Measurements from ENCODE around the gene PDGFD.
"Not testable (repeated sequence)": the region's sequence is repeated elsewhere in the genome, so short reads cannot be mapped to it uniquely, and the experiment has no call there.

Gene PDGFD

DNA sequence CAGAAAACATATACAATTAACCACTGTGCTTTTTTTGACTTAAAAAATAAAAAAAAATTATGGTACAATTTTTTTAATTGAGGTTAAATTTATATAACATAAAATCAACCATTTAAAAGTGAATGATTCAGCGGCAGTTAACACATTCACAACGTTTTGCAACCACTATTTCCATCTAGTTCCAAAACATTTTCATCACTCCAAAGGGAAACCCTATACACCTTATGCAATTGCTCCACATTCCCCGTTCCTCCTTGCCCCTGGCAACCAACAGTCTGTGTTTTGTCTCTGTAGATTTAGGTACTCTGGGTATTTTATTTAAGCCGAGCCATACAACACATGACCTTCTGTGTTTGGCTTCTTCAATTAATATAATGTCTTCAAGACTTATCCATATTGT, 112.2 kb downstream of the PDGFD start:
- no peak for DNase-seq

GRCh38 chr11:104049116-104049515, 114.8 kb downstream of the PDGFD start:
- no peak for DNase-seq

- not testable (repeated sequence) for DNase-seq
These were observed 117.1 kb downstream of the PDGFD start for GRCh38 chr11:104046858-104047257.

- DNase-seq: no peak
These were observed 117.6 kb downstream of the PDGFD start for GRCh38 chr11:104046331-104046730.

DNA sequence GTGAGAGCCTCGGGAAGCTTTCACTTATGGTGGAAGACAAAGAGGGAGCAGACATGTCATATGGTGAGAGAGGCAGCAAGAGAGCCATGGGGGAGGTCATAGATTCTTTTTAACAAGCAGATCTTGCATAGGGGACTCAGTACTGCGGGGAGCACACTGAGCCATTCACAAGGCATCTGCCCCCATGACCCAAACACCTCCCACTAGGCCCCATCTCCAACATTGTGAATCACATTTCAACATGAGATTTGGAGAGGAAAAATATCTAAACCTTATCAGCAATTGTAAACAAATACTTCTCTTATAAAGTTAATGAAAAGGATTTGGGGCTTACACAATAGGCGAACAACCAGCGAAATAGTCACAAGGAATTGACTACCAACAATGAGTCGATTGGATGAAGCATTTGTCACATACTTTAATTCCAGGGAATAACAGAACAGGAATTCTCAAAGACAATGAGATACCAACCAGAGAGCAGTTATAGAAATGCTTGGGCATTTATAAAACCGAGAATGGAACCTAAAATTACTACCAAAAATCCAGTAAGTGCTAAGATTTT, 120.2 kb downstream of the PDGFD start:
- DNase-seq: no peak

DNA sequence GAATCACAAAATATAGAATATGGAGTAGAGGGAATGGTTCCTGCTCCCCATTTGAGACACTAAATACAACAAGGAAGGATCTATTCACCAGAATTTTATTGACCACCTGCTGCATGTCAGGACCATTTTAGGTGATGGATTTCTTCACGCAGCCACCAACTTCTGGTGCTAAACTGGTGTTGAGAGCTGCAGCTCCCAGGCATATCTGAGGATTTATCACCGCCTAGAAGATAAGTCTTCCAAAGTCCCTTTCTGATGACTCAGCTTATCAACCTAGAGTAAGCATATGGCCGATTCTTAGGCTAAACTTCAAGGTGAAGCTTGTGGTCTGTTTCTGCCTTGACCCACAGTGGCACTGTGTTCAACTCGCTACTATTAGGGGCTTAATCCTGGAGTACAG, 120.8 kb downstream of the PDGFD start:
- DNase-seq: no peak

- DNase-seq: peak; percentile 83
These were observed 122.2 kb downstream of the PDGFD start for GRCh38 chr11:104041792-104042191.

DNA sequence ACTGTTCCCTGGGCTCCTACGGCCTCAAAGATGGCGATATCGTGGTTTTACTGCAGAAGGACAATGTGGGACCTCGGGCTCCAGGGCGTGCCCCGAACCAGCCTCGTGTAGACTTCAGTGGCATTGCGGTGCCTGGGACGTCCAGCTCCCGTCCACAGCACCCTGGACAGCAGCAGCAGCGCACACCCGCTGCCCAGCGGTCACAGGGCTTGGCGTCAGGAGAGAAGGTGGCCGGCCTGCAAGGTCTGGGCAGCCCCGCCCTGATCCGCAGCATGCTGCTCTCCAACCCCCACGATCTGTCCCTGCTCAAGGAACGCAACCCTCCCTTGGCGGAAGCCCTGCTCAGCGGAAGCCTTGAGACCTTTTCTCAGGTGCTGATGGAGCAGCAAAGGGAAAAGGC, 127.0 kb downstream of the PDGFD start:
- no peak for DNase-seq

DNA sequence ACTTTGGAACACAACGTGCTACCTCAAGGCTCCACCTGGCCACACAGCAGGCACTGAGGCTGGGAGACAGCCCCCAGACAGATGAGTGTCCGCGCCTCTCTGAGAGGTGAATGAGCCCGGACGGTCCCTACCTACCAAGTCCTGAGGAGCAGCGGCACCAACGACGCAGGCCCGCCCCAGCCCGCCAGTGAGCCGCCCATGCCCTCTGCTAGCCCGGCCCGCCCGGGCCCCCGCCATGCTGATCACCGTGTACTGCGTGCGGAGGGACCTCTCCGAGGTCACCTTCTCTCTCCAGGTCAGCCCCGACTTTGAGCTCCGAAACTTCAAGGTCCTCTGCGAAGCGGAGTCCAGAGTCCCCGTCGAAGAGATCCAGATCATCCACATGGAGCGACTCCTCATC, 127.4 kb downstream of the PDGFD start, which contains the start of gene DDI1:
Gene DDI1, plus strand, starts transcription at position 53 of the 400 bp plus-strand sequence. Its CDS starts 183 bp downstream, at position 236.
- no peak for DNase-seq

DNA sequence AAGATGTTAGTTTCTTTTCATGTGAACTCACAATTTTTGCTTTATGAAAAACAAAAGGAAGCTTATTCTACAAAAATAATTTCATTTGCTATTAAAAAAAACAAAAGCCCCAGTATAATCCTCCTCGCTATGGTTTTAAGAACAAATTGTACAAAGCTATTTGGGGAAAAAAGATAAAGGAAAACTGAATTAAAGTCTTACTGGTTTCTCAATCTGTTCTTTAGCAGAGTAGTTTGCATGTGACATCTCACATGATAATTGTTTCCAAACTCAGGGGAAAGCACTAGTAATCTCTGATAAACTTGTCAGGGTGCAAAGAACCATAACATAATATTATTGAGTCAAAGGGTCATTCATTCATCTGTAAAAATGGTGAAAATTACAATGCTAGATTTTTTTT, 130.4 kb downstream of the PDGFD start:
- no peak for DNase-seq

DNA sequence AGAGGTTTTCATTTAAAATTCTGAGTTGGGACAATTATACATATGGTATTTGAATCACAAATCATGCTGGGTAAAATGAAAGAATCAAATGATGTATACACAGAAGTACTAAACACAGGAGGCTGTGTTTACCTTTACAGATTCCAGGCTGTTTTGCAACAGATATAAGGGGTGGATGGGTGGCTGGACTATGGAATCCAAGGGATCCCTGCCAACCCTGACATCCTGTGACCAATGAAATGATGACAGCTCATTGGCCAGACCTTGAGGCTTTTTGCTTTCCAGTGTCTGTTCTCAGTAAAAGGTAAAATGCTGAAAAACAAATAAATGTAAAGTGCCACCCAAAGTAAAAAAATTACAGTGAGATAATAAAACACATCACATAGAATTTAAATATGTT, 130.8 kb downstream of the PDGFD start:
- DNase-seq: no peak

GRCh38 chr11:104028476-104029263, 135.3 kb downstream of the PDGFD start:
- no peak for DNase-seq

DNA sequence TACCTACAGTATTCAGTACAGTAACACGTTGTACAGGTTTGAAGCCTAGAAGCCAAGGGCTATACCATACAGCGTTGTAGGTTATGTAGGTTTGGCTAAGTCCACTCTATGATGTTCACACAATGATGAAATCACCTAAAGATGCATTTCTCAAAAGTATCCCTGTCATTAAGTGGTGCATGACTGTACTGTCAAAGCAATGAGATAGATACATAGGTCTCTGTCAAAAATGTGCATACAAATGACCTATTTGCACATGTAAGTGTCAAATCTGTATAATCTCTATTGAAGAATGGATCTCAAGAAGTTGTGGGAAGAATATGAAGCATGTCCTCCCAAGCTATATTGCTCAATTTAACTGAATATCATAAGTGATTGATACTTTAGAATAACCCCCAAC, 139.4 kb downstream of the PDGFD start:
- DNase-seq: no peak

GRCh38 chr11:104015649-104016415, 148.1 kb downstream of the PDGFD start:
- no peak for DNase-seq

GRCh38 chr11:104011044-104011443, 152.9 kb downstream of the PDGFD start:
- no peak for DNase-seq

DNA sequence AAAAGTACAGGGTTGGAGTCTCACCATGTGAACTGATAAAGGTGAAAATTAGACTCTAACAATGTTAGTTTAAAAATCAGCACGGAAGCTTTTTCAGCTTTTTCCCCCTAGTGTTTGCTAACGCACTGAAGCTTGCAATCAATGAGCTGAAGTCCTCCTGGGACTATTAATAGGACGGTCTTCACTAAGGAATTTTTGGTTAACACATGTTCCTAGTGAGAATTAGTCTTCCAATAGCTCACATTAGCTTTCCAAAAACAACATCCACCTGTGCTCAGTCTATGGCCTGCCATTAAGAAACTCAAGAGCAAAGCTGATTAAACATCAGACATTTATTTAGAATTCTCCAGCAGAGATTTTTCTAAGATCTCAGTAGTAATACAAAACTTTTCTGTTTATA, 154.2 kb downstream of the PDGFD start:
- DNase-seq: no peak

DNA sequence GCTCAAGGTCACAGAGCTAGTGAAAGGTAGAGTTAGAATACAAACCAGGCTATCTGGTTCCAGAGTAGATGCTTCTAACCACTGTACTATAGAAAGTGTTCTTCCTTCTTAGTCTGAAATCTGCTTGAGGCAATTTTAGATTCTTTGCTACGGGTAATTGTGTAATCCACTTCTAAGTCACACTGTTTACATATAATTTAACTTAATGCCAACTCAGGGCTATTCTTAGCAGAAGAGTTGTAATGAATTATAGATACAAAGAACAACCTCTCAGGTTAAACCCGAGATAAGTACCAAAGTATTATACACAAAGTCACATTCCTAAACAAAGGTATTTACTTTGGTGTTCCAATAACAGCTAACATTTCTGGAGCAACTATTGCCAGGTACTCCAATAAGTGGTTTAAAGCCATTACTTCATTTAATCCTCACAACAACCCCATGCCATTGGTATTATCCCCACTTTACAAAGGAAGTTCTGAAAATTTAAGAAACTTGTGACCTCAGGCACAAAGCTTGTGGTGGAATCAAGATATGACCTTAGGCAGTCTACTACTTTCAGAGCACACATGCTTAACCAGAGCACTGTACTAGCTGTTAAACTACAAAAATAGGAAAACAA, 158.6 kb downstream of the PDGFD start:
- DNase-seq: no peak

- DNase-seq: no peak
These were observed 160.5 kb downstream of the PDGFD start for GRCh38 chr11:104003491-104003890.

GRCh38 chr11:104001561-104002056, 162.3 kb downstream of the PDGFD start:
- DNase-seq: no peak

DNA sequence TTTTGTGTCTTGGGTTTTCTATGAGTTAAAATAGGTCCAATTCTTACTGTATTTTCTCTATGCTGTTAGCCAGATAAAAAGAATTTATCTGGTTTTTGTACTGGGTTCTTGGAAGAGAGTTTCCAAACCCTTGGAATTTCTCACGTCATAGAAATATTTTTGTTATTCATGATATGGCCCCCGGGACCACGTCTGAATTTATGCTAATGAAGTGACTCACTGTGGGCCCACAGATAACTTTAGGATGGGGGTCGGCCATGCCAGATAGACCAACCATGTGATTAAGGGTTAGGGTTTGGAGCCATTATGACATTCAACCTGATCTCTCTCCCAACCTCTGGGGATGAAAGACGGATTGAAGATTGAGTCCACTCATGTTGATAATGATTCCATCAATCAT, 163.1 kb downstream of the PDGFD start:
- no peak for DNase-seq

GRCh38 chr11:103998826-103999508, 165.0 kb downstream of the PDGFD start:
- no peak for DNase-seq

DNA sequence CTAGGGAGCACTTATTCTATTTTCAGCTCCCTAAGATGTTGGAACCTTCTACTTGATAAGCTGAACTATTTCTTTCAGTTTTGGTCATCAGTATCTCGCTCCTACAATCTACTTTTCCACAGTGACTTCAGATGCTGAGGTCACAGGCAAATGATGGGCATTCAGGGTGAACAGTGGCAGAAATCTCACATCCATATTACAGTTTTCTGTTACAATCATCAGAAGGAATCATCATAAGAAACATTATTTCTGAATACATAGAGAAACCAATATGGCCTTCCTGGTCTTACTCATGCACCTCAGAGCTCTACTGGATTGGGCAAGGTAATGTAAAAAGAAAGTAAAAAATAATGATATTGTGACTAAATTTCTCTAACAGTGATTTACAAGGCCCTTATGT, 166.9 kb downstream of the PDGFD start:
- no peak for DNase-seq

DNA sequence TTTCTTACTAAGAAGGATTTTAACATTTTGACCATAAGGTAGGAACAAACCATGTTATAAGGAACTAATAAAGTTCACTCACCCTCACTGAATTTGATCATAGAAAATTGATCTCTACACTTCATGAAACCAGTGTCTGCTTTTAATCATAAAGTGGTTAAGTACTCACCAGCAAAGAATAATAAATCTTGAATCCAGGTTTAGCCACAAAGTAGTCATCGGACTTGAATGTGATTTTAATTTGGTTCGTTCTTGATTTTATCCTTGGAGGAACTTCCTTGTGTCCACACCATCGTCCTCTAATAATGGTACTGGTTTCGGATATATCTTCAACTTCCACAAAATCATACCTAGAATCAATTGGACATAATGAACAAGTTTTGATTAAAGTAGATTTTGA, 168.1 kb downstream of the PDGFD start:
- no peak for DNase-seq

All from NCI-H2227 treated with DMSO at 0.1 percent for 48 hours (cell line).